ENCODE results near the gene ENO1. TPM values are rescaled to one million over a fixed set of nuclear protein-coding genes. Genes with fewer than 3 reads are reported as not detected.

ENO1 gene
- total and polyA plus RNA-seq, 2 donors (not counting 3 experiments of a cell fraction or from before 2014, with no cell fraction given) = 1,111 to 1,593 TPM

DNA sequence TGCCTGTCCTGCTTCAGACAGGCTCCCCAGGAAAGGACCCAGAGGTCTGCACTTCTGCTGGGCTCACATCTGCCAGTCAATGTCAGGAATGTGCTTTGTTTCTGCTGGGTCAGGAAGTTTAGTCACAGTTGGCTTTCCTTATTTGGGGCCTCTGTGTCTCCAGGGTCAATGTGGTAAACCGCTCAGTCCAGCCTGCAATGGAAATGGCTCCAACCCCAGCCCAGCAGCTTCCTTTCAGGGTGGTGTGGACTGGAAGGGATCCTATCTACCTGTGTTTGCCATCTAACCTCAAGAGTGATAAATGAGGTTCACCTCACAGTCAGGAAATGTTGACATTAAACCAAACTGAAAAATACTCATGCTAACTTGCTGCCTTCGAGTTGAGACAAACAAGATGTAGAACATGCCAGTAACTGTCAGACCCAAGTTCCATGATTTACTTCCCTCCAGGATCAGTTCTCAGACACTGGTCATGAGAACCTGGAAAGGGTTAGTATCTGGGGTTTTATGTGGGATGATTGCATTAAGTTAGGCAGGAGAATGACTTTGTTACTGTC is 20.3 kb downstream of the ENO1 start:
- TF ChIP-seq, protein P1, sequence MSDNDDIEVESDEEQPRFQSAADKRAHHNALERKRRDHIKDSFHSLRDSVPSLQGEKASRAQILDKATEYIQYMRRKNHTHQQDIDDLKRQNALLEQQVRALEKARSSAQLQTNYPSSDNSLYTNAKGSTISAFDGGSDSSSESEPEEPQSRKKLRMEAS (IDR thresholded peaks at IDR 0.05; ENCODE audit: insufficient read depth, insufficient read length) = no peak
- TF ChIP-seq FOS (IDR thresholded peaks at IDR 0.05; ENCODE audit: borderline replicate concordance, insufficient read depth, low read length) (peak; percentile 82), MYC (IDR thresholded peaks at IDR 0.05; ENCODE audit: low read depth, low read length) (no peak), POLR2AphosphoS5 (IDR thresholded peaks at IDR 0.05; ENCODE audit: insufficient read depth, low read depth, low read length) (peak; percentile 99), GATA2 (IDR thresholded peaks at IDR 0.05; ENCODE audit: insufficient read depth, insufficient read length, low read depth, low read length) (peak; percentile 93), POLR2A (IDR thresholded peaks at IDR 0.05; ENCODE audit: low read depth, low read length) (peak; percentile 47), JUN (IDR thresholded peaks at IDR 0.05; ENCODE audit: borderline replicate concordance, insufficient read depth, insufficient read length, low read depth) (peak; percentile 84)
- TF ChIP-seq, protein P2, sequence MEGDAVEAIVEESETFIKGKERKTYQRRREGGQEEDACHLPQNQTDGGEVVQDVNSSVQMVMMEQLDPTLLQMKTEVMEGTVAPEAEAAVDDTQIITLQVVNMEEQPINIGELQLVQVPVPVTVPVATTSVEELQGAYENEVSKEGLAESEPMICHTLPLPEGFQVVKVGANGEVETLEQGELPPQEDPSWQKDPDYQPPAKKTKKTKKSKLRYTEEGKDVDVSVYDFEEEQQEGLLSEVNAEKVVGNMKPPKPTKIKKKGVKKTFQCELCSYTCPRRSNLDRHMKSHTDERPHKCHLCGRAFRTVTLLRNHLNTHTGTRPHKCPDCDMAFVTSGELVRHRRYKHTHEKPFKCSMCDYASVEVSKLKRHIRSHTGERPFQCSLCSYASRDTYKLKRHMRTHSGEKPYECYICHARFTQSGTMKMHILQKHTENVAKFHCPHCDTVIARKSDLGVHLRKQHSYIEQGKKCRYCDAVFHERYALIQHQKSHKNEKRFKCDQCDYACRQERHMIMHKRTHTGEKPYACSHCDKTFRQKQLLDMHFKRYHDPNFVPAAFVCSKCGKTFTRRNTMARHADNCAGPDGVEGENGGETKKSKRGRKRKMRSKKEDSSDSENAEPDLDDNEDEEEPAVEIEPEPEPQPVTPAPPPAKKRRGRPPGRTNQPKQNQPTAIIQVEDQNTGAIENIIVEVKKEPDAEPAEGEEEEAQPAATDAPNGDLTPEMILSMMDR (IDR thresholded peaks at IDR 0.05; ENCODE audit: extremely low read depth in 1 of 2, insufficient read depth in 1 of 2, low read depth in 1 of 2, low read length in 2 of 2) = no peak

More for the DNA sequence above, 20.3 kb downstream of the ENO1 start:
- peak overlapping the region; percentile 1 for H3K9ac ChIP-seq (replicated peaks; ENCODE audit: extremely low read depth, insufficient read depth, low read length)
- ChIA-PET CTCF (interaction anchor here (0.8 to 8.0 kb wide), 17 partner anchors 9 to 883 kb away, joined by 3 to 106 read pairs (median 6); partner anchors contain the start of gene ENO1), POLR2A (no interaction called here)
- H3K4me3 ChIP-seq (replicated peaks in 1 of 3; ENCODE audit: insufficient read depth in 1 of 3, low read depth in 1 of 3, low read length in 3 of 3) = no peak overlapping the region
- H3K79me2 ChIP-seq (ENCODE audit: control insufficient read depth, insufficient read depth, low read length) = peaks cover 1% of the 10 kb centered on the region
- H3K27me3 ChIP-seq (ENCODE audit: control insufficient read depth in 2 of 2, insufficient read depth in 2 of 2, low read length in 2 of 2) = no peaks in the 10 kb centered on the region
- H4K20me1 ChIP-seq (replicated peaks; ENCODE audit: control insufficient read depth, extremely low read depth, insufficient read depth, low read length) = no peaks in the 10 kb centered on the region
- peaks cover 36% of the 10 kb centered on the region for H3K4me1 ChIP-seq (ENCODE audit: control insufficient read depth, extremely low read depth, insufficient read depth, low read length)
- peak overlapping the region; percentile 80 for H3K27ac ChIP-seq (ENCODE audit: insufficient read depth, low read depth, low read length)
- FAIRE-seq = peak; percentile 100
- BruUV-seq (replicated peaks) = no TSS peak
- H3K4me2 ChIP-seq (ENCODE audit: insufficient read depth, low read length) = peak overlapping the region; percentile 19
- H3K9me3 ChIP-seq (replicated peaks; ENCODE audit: control insufficient read depth, insufficient read depth, low read length) = no peaks in the 10 kb centered on the region
- intact Hi-C loops (cut with micrococcal nuclease) (loop anchor here (1.0 to 10.0 kb wide), 9 partner anchors 10 to 433 kb away; partner anchors contain the start of genes ENO1 and RERE), dilution Hi-C loops (cut with MboI; ENCODE audit: extremely low pct_ligation_motif_present, low sequenced_read_pairs) (no loop called here)
- H3K9me1 ChIP-seq (replicated peaks; ENCODE audit: control insufficient read depth, extremely low read depth, insufficient read depth, low read length) = no peaks in the 10 kb centered on the region
- peaks cover 15 to 25% of the 10 kb centered on the region in 2 experiments for H3K36me3 ChIP-seq (ENCODE audit: control insufficient read depth in 2 of 2, extremely low read depth in 1 of 2, insufficient read depth in 2 of 2, low read length in 2 of 2)
- peak; percentile 96 for DNase-seq (ENCODE audit: low read depth, low spot score)
- H2AFZ ChIP-seq (ENCODE audit: low read depth, low read length) = no peak overlapping the region

All from endothelial cell of umbilical vein (primary cell).